NCI-H226 (cell line): ENCODE data around the gene ZSCAN2.
A peak's percentile ranks its signal among the peaks of the same experiment; 100 is the strongest.
"Not testable (repeated sequence)": the region's sequence is repeated elsewhere in the genome, so short reads cannot be mapped to it uniquely, and the experiment has no call there.

Source experiments
- DNase-seq: peaks from one replicate; pipeline ENCODE4 v3.0.0-alpha.2; 2015

Gene ZSCAN2

GRCh38 chr15:84600687-84601554 is at the start of gene ZSCAN2:
TSS of gene ZSCAN2 (plus strand) at chr15:84601009. CDS start at chr15:84603928, 2,919 bp downstream.
- DNase-seq: peak; percentile 99

- not testable (repeated sequence) for DNase-seq
Measured at GRCh38 chr15:84551624-84552023, 49.2 kb upstream of the ZSCAN2 start.

GRCh38 chr15:84552896-84553295 is 47.9 kb upstream of the ZSCAN2 start:
- DNase-seq: no peak

- DNase-seq: not testable (repeated sequence)
Measured at GRCh38 chr15:84556690-84557089, 44.1 kb upstream of the ZSCAN2 start.

- DNase-seq: not testable (repeated sequence)
Measured at GRCh38 chr15:84568021-84568420, 32.8 kb upstream of the ZSCAN2 start.

- DNase-seq: no peak
Measured at GRCh38 chr15:84570164-84570735, 30.6 kb upstream of the ZSCAN2 start.

GRCh38 chr15:84572231-84572630 is 28.6 kb upstream of the ZSCAN2 start:
- DNase-seq: no peak

GRCh38 chr15:84575493-84575892 is 25.3 kb upstream of the ZSCAN2 start:
- DNase-seq: no peak

- not testable (repeated sequence) for DNase-seq
Measured at GRCh38 chr15:84577891-84578290, 22.9 kb upstream of the ZSCAN2 start.

- peak; percentile 86 for DNase-seq
Measured at GRCh38 chr15:84579261-84579721, 21.5 kb upstream of the ZSCAN2 start.

- DNase-seq: not testable (repeated sequence)
Measured at GRCh38 chr15:84581676-84582428, 19.0 kb upstream of the ZSCAN2 start.

- DNase-seq: no peak
Measured at GRCh38 chr15:84582583-84583157, 18.1 kb upstream of the ZSCAN2 start.

GRCh38 chr15:84583921-84584320 is 16.9 kb upstream of the ZSCAN2 start:
- not testable (repeated sequence) for DNase-seq

GRCh38 chr15:84586696-84587095 is 14.1 kb upstream of the ZSCAN2 start:
- DNase-seq: no peak

GRCh38 chr15:84588053-84588874 is 12.5 kb upstream of the ZSCAN2 start:
- peak; percentile 75 for DNase-seq

GRCh38 chr15:84590406-84590805 is 10.4 kb upstream of the ZSCAN2 start:
- no peak for DNase-seq

- DNase-seq: no peak
Measured at GRCh38 chr15:84591815-84592214, 9.0 kb upstream of the ZSCAN2 start.

GRCh38 chr15:84594617-84595290 is 6.1 kb upstream of the ZSCAN2 start:
- no peak for DNase-seq

- no peak for DNase-seq
Measured at GRCh38 chr15:84595660-84596059, 5.1 kb upstream of the ZSCAN2 start.

- DNase-seq: no peak
Measured at GRCh38 chr15:84597296-84597695, 3.5 kb upstream of the ZSCAN2 start.

- peak; percentile 41 for DNase-seq
Measured at GRCh38 chr15:84598250-84598649, 2.6 kb upstream of the ZSCAN2 start.

GRCh38 chr15:84598993-84599392 is 1.8 kb upstream of the ZSCAN2 start:
- DNase-seq: peak; percentile 45
